Mesothelial cell of epicardium (in vitro differentiated cells): ENCODE data around the gene ATG14. TPM values are rescaled to one million over a fixed set of nuclear protein-coding genes. Genes with fewer than 3 reads are reported as not detected.

ENCODE experiments used
- DNase-seq, 2 experiments: peaks; one replicate each; pipeline ENCODE4 v3.0.0; 2021; ENCODE audit warnings: low spot score in 2 of 2; ENCODE audit not compliant: unreplicated experiment in 2 of 2
- H3K27ac Mint-ChIP-seq: 2 replicates; pipeline ENCODE4 v1.8.0; 2021; ENCODE audit warnings: mixed read lengths
- H3K27me3 Mint-ChIP-seq: 2 replicates; pipeline ENCODE4 v1.8.0; 2021; ENCODE audit warnings: low read depth, mixed read lengths
- H3K36me3 Mint-ChIP-seq: 2 replicates; pipeline ENCODE4 v1.8.0; 2021; ENCODE audit warnings: mixed read lengths
- H3K4me1 Mint-ChIP-seq: 2 replicates; pipeline ENCODE4 v1.8.0; 2021; ENCODE audit warnings: mixed read lengths
- H3K4me3 Mint-ChIP-seq: 2 replicates; pipeline ENCODE4 v1.8.0; 2021; ENCODE audit warnings: mild to moderate bottlenecking, moderate library complexity, mixed read lengths
- H3K9me3 Mint-ChIP-seq: 2 replicates; pipeline ENCODE4 v1.8.0; 2021; ENCODE audit warnings: mixed read lengths
- total RNA-seq: library from RNA; stranded (reverse); gene quantifications from 3 replicates; pipeline ENCODE4 v1.2.1, GENCODE V29; 2021
- TF ChIP-seq, protein P1 (sequence below): fragments of 200-600 bp; sonication (generic); IDR thresholded peaks from one replicate; pipeline ENCODE4 v1.5.0; 2021; ENCODE audit warnings: antibody characterized with exemption; ENCODE audit not compliant: unreplicated experiment

Gene ATG14
- total RNA-seq, 1 donor from 2014 or later, result 17.0 TPM

DNA sequence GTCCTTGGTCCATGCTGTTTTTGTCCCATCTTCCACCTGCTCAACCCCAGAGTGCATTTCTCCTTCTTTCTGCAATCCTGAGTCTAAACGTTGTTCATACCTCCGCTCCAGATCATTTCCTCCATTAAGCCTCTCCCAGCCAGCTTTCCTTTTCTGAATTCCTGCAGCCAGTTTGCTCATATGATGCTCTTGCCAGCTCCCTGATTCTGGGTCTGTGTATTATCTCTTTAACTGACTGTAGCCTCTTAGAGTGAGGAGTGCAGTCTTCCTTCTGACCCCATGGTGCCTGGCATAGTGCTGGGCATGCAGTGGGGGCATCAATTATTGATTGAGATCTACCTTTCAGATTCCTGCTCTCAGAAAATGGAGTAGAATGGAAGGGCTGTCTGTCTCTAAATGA is 40.3 kb upstream of the ATG14 start:
- H3K4me1 Mint-ChIP-seq, result peaks cover 31% of the 10 kb centered on the region
- DNase-seq, result no peak
- no peaks in the 10 kb centered on the region for H3K27me3 Mint-ChIP-seq
- TF ChIP-seq, protein P1, sequence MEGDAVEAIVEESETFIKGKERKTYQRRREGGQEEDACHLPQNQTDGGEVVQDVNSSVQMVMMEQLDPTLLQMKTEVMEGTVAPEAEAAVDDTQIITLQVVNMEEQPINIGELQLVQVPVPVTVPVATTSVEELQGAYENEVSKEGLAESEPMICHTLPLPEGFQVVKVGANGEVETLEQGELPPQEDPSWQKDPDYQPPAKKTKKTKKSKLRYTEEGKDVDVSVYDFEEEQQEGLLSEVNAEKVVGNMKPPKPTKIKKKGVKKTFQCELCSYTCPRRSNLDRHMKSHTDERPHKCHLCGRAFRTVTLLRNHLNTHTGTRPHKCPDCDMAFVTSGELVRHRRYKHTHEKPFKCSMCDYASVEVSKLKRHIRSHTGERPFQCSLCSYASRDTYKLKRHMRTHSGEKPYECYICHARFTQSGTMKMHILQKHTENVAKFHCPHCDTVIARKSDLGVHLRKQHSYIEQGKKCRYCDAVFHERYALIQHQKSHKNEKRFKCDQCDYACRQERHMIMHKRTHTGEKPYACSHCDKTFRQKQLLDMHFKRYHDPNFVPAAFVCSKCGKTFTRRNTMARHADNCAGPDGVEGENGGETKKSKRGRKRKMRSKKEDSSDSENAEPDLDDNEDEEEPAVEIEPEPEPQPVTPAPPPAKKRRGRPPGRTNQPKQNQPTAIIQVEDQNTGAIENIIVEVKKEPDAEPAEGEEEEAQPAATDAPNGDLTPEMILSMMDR, result no peak
- H3K27ac Mint-ChIP-seq, result no peak overlapping the region
- H3K9me3 Mint-ChIP-seq, result no peaks in the 10 kb centered on the region
- peaks cover 2% of the 10 kb centered on the region for H3K36me3 Mint-ChIP-seq
- H3K4me3 Mint-ChIP-seq, result no peak overlapping the region

DNA sequence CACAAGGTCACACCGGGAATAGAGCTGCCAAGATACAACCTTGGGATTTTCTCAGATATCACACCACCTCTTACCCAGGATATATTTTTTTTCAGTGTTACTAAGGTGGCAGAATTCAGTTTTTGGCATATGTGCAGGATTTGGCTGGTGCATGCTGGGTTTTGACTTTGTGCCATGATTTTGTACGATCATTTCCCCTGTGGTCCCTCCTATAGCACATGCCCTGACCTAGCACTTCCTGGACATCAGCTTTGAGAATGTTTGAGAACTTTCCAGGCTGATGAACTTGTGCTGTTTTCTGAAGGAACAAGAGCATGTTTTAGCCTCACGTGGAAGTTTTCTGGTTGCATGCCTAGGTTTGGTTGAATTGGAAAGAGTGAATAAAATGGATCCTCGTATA is 39.8 kb upstream of the ATG14 start:
- TF ChIP-seq, protein P1, result no peak
- no peaks in the 10 kb centered on the region for H3K9me3 Mint-ChIP-seq
- no peaks in the 10 kb centered on the region for H3K27me3 Mint-ChIP-seq
- H3K27ac Mint-ChIP-seq, result no peak overlapping the region
- no peak for DNase-seq
- H3K4me1 Mint-ChIP-seq, result peaks cover 36% of the 10 kb centered on the region
- no peak overlapping the region for H3K4me3 Mint-ChIP-seq
- H3K36me3 Mint-ChIP-seq, result peaks cover 2% of the 10 kb centered on the region

DNA sequence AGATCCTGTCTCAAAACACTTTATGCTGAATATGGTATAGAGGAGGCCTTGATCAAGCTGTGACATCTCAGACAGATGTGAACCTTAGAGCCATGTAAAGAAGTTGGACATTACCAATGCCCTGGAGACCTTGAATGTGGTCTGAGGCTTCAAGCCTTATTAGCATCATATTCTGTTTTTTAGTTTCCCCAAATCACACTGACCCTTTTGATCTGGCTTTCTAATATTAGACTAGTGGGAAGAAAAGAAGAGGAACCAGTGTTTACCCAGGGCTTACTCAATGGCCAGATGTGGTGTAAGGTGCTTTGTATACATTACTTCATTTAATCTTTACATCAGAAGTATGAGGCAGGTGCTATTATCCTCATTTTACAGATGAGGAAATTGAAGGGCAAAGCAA is 39.4 kb upstream of the ATG14 start:
- TF ChIP-seq, protein P1, result no peak
- Mint-ChIP-seq H3K27me3 (no peaks in the 10 kb centered on the region), H3K4me1 (peaks cover 40% of the 10 kb centered on the region), H3K27ac (no peak overlapping the region), H3K36me3 (peaks cover 2% of the 10 kb centered on the region), H3K9me3 (no peaks in the 10 kb centered on the region), H3K4me3 (no peak overlapping the region)
- DNase-seq, result no peak

DNA sequence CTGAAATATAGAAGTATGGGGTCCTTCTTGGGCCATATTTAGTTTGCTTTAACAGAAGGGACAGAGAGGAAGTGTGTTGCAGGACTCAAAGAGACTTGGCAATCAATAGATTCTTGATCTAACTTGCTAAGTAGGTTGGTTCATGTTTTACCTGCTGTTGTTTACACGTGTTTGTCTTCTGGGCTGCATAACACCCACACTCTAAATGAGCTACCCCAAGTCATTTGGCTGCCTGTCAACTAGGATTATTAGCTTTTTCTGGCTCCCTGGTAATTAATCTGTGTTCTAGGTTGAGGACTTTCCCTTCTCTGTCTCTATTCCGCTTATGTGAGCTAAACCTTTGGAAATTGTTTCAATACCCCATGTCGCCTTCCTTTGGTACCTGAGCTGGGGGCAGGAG is 38.9 kb upstream of the ATG14 start:
- no peaks in the 10 kb centered on the region for H3K27me3 Mint-ChIP-seq
- no peak overlapping the region for H3K4me3 Mint-ChIP-seq
- no peak for DNase-seq
- no peaks in the 10 kb centered on the region for H3K9me3 Mint-ChIP-seq
- TF ChIP-seq, protein P1, result no peak
- no peak overlapping the region for H3K27ac Mint-ChIP-seq
- H3K36me3 Mint-ChIP-seq, result peaks cover 2% of the 10 kb centered on the region
- H3K4me1 Mint-ChIP-seq, result peaks cover 41% of the 10 kb centered on the region

DNA sequence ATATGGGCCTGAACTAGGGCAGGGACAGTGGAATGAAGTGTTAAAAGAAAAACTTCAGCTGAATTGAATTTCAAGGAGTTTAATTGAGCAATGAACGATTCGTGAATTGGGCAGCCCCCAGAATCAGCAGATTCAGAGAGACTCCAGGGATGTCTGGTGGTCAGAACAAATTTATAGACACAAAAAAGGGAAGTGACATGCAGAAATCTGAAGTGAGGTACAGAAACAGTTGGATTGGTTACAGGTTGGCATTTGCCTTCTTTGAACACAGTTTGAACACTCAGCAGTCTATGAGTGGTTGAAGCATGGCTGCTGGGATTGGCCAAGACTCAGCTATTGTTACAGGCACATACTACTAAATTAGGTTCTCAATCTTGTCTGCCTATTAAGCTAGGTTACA is 38.5 kb upstream of the ATG14 start:
- no peak for DNase-seq
- Mint-ChIP-seq H3K27me3 (no peaks in the 10 kb centered on the region), H3K36me3 (no peaks in the 10 kb centered on the region), H3K4me3 (no peak overlapping the region), H3K27ac (no peak overlapping the region), H3K9me3 (no peaks in the 10 kb centered on the region), H3K4me1 (peaks cover 41% of the 10 kb centered on the region)
- TF ChIP-seq, protein P1, result no peak

DNA sequence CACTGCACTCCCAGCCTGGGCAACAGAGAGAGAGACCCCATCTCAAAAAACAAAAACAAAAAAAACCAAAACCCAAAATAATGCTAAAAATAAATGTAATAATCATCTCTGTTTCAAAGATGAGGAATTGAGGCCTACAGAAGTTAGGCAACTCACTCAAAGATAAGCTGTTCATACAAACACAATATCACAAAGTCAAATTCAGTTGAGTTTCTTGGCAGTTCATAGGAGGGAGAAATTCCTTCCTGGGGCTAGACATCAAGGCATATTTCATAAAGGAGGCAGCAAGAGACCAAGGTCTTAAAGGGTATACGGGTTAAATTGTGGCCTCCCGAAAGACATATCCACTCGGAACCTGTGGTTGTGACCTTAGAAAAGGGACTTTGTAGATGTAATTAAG is 37.5 kb upstream of the ATG14 start:
- Mint-ChIP-seq H3K36me3 (no peaks in the 10 kb centered on the region), H3K27me3 (no peaks in the 10 kb centered on the region), H3K4me3 (no peak overlapping the region), H3K27ac (no peak overlapping the region), H3K4me1 (peaks cover 32% of the 10 kb centered on the region), H3K9me3 (no peaks in the 10 kb centered on the region)
- no peak for DNase-seq
- TF ChIP-seq, protein P1, result no peak
